ENCODE results near the gene TAB3.
"Not testable (repeated sequence)": the region's sequence is repeated elsewhere in the genome, so short reads cannot be mapped to it uniquely, and the experiment has no call there.

TAB3 gene

GRCh38 chrX:30816079-30816478, 73.0 kb downstream of the TAB3 start:
- DNase-seq (ENCODE audit: low read depth), result no peak

GRCh38 chrX:30814978-30815377, 74.1 kb downstream of the TAB3 start:
- DNase-seq (ENCODE audit: low read depth), result no peak

GRCh38 chrX:30812326-30812725, 76.7 kb downstream of the TAB3 start:
- DNase-seq (ENCODE audit: low read depth), result no peak

DNA sequence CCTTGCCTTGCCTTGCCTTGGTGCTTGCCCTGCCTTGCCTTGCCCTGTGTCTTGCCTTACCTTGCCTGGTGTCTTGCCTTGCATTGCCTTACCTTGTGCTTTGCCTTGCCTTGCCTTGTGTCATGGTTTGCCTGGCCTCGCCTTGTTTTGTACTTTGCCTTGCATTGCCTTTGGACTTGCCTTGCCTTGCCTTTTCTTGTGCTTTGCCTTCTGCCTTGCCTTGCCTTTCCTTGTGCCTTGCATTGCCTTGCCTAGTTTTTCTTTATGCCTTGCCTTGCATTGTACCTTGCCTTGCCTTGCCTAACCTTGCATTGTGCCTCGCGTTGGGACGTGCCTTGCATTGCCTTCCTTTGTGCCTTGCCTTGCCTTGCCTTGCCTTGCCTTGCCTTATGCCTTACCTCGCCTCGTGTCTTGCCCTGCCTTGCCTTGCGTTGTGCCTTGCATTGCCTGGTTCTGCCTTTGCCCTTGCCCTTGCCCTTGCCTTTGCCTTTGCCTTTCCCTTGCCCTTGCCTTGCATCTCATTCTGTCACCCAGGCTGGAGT, 82.8 kb downstream of the TAB3 start:
- DNase-seq (ENCODE audit: low read depth), result no peak

DNA sequence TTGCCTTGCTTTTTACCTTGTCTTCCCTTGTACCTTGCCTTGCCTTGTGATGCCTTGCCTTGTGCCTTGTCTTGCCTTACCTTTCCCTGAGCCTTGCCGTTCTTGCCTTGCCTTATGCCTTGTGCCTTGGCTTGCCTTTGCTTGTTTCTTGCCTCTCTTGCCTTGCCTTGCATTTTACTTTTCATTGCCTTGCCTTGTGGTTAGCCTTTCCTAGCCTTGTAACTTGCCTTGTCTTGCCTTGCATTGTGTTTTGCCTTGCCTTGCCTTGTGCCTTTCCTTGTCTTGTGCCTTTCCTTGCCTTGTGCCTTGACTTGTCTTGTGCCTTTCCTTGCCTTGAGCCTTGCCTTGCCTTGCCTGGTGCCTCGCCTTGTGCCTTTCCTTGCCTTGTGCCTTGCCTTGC, 84.6 kb downstream of the TAB3 start:
- no peak for DNase-seq (ENCODE audit: low read depth)

DNA sequence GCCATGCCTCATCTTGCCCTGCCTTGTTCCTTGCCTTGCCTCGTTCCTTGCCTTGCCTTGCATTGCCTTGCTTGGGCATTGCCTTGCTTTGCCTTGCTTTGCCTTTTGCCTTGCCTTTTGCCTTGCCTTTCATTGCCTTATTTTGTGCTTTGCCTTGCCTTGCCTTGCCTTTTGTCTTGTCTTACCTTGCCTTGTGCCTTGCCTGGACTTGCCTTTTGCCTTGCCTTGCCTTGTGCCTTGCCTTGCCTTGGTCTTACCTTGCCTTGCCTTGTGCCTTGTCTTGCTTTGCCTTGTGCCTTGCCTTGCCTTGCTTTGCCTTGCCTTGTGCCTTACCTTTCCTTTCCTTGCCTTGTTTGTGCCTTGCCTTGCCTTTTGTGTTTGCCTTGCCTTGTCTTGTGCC, 88.2 kb downstream of the TAB3 start:
- no peak for DNase-seq (ENCODE audit: low read depth)

DNA sequence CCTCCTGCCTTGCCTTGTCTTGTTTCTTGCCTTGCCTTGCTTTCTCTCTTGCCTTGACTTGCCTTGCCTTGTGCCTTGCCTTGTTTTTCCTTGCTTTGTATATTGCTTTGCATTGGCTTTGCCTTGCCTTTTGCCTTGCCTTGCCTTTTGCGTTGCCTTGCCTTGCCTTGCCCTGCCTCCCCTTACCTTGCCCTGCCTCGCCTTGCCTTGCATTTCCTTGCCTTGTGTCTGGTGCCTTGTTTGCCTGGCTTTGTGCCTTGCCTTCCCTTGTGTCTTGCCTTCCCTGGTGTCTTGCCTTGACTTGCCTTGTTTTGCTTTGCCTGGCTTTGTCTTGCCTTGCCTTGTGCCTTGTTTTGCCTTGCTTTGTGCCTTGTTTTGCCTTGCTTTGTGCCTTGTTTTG, 89.7 kb downstream of the TAB3 start:
- DNase-seq (ENCODE audit: low read depth), result no peak

DNA sequence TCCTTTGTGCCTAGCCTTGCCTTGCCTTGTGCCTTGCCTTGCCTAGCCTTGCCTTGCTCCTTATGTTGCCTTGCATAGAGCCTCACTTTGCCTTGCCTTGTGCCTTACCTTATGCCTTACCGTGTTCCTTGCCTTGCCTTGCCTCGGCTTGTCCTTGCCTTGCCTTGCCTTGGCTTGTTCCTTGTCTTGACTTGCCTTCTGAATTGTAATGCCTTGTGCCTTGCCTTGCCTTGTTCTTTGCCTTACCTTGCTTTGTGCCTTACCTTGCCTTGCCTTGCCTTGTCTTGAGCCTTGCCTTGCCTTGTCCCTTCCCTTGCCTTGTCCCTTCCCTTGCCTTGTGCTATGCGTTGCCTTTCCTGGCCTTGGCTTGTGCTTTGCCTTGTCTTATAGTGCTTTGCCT, 90.2 kb downstream of the TAB3 start:
- DNase-seq (ENCODE audit: low read depth), result no peak

GRCh38 chrX:30797301-30797700, 91.8 kb downstream of the TAB3 start:
- DNase-seq (ENCODE audit: low read depth), result not testable (repeated sequence)

GRCh38 chrX:30795981-30796958, 92.8 kb downstream of the TAB3 start:
- DNase-seq (ENCODE audit: low read depth), result no peak

- no peak for DNase-seq (ENCODE audit: low read depth)
These were observed 94.6 kb downstream of the TAB3 start for GRCh38 chrX:30794497-30794896.

DNA sequence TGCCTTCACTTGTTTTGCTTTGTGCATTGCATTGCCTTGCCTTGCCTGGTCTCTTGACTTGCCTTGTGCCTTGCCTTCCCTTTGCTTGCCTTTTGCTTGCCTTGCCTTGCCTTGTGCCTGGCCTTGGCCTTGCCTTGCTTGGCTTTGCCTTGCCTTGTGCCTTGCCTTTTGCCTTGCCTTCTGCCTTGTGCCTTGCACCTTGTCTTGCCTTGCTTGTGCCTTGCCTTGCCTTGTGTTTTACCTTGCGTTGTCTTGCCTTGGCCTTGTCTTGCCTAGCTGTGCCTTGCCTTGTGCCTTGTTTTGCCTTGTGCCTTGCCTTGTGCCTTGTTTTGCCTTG, 95.3 kb downstream of the TAB3 start:
- no peak for DNase-seq (ENCODE audit: low read depth)

DNA sequence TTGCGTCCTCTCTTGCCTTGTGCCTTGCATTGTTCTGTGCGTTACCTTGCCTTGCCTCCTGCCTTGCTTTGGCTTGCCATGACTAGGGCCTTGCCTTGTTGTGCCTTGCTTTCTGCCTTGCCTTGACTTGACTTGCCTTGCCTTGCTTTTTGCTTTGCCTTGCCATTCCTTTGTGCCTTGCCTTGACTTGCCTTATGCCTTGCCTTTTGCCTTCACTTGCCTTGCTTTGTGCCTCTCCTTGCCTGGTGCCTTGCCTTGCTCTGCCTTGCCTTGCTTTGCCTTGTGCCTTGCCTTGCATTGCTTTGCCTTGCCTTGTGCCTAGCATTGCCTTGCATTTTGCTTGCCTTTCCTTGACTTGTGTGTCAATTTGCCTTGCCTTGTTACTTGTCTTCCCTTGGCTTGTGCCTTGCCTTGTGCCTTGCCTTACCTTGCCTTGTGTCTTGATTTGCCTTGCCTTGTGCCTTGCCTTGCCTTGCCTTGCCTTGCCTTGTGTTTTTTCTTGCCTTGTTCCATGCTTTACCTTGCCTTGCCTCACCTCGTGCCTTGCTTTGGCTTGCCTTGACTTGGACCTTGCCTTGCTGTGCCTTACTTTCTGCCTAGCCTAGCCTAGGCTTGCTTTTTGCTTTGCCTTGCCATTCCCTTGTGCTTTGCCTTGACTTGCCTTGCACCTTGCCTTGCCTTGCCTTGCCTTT, 95.8 kb downstream of the TAB3 start:
- DNase-seq (ENCODE audit: low read depth), result no peak

GRCh38 chrX:30791296-30792278, 97.5 kb downstream of the TAB3 start:
- no peak for DNase-seq (ENCODE audit: low read depth)

DNA sequence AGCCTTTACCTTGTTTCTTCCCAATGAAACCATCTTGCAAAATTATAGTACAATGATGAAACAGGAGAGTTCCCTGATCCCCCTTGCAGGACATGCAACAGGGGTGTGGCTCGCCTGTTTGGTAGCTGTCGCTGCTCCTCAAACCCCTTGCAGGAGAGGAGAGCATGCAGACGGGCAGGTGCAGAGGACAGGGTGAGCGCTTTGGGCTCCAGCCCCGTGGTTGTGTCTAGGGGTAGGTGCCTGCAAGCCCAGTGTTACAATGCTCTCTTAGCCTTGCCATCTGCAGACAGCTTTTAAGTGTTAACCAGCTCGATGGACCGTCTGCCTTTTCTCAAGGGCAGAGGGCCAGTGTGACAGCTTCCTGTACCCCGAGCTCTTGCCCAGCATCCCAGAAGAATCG, 102.0 kb downstream of the TAB3 start:
- DNase-seq (ENCODE audit: low read depth), result no peak

- DNase-seq (ENCODE audit: low read depth), result no peak
These were observed 102.7 kb downstream of the TAB3 start for GRCh38 chrX:30786374-30786773.

DNA sequence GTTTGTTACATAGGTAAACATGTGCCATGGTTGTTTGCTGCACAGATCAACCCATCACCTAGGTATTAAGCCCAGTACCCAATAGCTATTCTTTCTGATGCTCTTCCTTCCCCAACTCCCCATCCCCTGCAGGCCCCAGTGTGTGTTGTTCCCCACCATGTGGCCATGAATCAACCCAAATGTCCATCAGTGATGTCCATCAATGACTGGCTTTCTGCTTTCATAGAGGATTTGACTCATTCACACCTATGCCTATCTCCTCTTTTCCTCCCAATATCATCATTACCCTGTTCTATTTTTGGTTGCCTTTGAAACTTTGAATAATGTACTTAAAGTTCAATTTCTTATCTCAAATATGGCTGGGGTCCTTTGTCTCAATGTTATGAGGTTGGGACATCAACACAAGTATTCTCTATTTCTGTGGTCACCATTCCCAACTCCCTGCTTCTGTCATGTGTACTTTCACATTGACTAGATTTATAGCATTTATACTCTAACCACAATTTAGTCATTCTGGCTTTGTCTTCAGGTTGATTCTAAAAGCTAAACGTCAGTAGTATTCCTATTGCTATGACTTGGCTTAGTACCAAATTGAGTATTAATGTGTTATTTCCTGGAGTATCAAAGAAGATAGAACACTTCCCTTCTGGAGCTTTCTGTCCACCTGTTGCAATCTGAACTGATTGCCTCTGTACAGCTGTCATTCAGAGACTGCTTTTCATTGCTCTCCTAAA, 107.2 kb downstream of the TAB3 start:
- no peak for DNase-seq (ENCODE audit: low read depth)

DNA sequence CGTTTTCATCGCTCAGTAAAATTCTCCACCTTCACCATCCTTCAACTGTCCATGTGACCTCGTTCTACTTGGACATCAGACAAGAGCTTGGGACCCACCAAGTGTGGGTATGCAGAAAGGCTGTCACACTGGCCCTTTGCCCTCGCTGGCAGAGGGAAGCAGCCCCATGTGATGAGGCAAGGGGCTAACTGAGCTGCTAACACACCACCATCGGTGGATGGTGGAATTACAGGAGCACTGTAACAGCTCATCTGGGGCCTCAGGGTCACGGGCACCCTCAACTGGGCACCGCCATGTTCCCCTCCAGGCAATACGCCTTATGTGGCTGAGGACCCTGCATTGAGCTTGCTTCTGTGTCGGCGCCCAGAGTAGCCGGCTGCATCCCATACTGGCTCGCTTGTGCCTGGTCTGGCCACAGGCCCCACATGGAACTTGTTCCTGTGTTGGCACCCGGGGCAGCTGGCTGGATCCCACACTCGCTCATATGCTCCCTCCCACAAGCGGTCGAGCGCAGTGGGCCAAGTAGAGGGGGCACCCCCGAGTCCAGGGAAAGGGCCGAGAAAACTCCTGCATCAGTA, 109.5 kb downstream of the TAB3 start:
- DNase-seq (ENCODE audit: low read depth), result no peak

DNA sequence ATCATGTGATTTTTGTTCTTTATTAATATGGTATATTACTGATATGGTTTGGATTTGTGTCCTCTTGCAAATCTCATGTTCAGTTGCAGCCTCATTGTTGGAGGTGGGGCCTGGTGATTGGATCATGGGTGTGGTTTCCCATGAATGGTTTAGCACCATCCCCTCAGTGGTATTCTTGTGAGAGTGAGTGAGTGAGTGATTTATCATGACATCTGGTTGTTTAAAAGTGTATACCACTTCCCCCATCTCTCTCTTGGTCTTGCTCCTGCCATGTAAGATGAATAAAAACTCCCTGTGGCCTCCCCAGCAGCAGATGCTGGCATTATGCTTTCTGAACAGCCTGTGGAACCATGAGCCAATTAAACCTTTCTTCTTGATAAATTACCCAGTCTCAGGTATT, 111.5 kb downstream of the TAB3 start:
- DNase-seq (ENCODE audit: low read depth), result no peak
